ENCODE measurements around the gene PHLDA2. TPM values are rescaled to one million over a fixed set of nuclear protein-coding genes. Genes with fewer than 3 reads are reported as not detected.

The PHLDA2 gene
- total and polyA plus RNA-seq, 9 of the 15 experiments (the other 6 are each of a cell fraction or from before 2014, with no cell fraction given) = 0.43 to 42.4 (median 4.7) TPM

- TF ChIP-seq ZNF830 (CRISPR knock-in tag; IDR thresholded peaks at IDR 0.05) (no peak), RFX1 (IDR thresholded peaks at IDR 0.05) (no peak), PHTF2 (CRISPR knock-in tag; IDR thresholded peaks at IDR 0.05) (no peak), DIDO1 (tag; IDR thresholded peaks at IDR 0.05; ENCODE audit: low read depth) (no peak), ZNF324 (CRISPR knock-in tag; IDR thresholded peaks at IDR 0.05) (no peak), ZNF75A (CRISPR knock-in tag; IDR thresholded peaks at IDR 0.05) (no peak), SMARCC2 (IDR thresholded peaks at IDR 0.05; ENCODE audit: low read depth) (no peak), ZNF124 (CRISPR knock-in tag; IDR thresholded peaks at IDR 0.05) (no peak), HDGF (IDR thresholded peaks at IDR 0.05) (no peak), ETV1 (tag; conservative IDR thresholded peaks at IDR 0.05; ENCODE audit: low read depth) (peak; percentile 12; the same call in 1 of the 2 replicates), NFYB (IDR thresholded peaks at IDR 0.05; ENCODE audit: extremely low read depth, insufficient read length) (no peak), SIN3B (IDR thresholded peaks at IDR 0.05; ENCODE audit: low read depth) (no peak; the same call in 1 of the 2 replicates), BCL6 (CRISPR knock-in tag; IDR thresholded peaks at IDR 0.05) (no peak)
- TF ChIP-seq, protein P1, sequence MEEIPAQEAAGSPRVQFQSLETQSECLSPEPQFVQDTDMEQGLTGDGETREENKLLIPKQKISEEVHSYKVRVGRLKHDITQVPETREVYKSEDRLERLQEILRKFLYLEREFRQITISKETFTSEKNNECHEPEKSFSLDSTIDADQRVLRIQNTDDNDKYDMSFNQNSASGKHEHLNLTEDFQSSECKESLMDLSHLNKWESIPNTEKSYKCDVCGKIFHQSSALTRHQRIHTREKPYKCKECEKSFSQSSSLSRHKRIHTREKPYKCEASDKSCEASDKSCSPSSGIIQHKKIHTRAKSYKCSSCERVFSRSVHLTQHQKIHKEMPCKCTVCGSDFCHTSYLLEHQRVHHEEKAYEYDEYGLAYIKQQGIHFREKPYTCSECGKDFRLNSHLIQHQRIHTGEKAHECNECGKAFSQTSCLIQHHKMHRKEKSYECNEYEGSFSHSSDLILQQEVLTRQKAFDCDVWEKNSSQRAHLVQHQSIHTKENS (CRISPR knock-in tag; IDR thresholded peaks at IDR 0.05) = no peak
- TF ChIP-seq, protein P2, sequence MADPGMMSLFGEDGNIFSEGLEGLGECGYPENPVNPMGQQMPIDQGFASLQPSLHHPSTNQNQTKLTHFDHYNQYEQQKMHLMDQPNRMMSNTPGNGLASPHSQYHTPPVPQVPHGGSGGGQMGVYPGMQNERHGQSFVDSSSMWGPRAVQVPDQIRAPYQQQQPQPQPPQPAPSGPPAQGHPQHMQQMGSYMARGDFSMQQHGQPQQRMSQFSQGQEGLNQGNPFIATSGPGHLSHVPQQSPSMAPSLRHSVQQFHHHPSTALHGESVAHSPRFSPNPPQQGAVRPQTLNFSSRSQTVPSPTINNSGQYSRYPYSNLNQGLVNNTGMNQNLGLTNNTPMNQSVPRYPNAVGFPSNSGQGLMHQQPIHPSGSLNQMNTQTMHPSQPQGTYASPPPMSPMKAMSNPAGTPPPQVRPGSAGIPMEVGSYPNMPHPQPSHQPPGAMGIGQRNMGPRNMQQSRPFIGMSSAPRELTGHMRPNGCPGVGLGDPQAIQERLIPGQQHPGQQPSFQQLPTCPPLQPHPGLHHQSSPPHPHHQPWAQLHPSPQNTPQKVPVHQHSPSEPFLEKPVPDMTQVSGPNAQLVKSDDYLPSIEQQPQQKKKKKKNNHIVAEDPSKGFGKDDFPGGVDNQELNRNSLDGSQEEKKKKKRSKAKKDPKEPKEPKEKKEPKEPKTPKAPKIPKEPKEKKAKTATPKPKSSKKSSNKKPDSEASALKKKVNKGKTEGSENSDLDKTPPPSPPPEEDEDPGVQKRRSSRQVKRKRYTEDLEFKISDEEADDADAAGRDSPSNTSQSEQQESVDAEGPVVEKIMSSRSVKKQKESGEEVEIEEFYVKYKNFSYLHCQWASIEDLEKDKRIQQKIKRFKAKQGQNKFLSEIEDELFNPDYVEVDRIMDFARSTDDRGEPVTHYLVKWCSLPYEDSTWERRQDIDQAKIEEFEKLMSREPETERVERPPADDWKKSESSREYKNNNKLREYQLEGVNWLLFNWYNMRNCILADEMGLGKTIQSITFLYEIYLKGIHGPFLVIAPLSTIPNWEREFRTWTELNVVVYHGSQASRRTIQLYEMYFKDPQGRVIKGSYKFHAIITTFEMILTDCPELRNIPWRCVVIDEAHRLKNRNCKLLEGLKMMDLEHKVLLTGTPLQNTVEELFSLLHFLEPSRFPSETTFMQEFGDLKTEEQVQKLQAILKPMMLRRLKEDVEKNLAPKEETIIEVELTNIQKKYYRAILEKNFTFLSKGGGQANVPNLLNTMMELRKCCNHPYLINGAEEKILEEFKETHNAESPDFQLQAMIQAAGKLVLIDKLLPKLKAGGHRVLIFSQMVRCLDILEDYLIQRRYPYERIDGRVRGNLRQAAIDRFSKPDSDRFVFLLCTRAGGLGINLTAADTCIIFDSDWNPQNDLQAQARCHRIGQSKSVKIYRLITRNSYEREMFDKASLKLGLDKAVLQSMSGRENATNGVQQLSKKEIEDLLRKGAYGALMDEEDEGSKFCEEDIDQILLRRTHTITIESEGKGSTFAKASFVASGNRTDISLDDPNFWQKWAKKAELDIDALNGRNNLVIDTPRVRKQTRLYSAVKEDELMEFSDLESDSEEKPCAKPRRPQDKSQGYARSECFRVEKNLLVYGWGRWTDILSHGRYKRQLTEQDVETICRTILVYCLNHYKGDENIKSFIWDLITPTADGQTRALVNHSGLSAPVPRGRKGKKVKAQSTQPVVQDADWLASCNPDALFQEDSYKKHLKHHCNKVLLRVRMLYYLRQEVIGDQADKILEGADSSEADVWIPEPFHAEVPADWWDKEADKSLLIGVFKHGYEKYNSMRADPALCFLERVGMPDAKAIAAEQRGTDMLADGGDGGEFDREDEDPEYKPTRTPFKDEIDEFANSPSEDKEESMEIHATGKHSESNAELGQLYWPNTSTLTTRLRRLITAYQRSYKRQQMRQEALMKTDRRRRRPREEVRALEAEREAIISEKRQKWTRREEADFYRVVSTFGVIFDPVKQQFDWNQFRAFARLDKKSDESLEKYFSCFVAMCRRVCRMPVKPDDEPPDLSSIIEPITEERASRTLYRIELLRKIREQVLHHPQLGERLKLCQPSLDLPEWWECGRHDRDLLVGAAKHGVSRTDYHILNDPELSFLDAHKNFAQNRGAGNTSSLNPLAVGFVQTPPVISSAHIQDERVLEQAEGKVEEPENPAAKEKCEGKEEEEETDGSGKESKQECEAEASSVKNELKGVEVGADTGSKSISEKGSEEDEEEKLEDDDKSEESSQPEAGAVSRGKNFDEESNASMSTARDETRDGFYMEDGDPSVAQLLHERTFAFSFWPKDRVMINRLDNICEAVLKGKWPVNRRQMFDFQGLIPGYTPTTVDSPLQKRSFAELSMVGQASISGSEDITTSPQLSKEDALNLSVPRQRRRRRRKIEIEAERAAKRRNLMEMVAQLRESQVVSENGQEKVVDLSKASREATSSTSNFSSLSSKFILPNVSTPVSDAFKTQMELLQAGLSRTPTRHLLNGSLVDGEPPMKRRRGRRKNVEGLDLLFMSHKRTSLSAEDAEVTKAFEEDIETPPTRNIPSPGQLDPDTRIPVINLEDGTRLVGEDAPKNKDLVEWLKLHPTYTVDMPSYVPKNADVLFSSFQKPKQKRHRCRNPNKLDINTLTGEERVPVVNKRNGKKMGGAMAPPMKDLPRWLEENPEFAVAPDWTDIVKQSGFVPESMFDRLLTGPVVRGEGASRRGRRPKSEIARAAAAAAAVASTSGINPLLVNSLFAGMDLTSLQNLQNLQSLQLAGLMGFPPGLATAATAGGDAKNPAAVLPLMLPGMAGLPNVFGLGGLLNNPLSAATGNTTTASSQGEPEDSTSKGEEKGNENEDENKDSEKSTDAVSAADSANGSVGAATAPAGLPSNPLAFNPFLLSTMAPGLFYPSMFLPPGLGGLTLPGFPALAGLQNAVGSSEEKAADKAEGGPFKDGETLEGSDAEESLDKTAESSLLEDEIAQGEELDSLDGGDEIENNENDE (IDR thresholded peaks at IDR 0.05; ENCODE audit: low read depth, low read length) = no peak
- TF ChIP-seq, protein P3, sequence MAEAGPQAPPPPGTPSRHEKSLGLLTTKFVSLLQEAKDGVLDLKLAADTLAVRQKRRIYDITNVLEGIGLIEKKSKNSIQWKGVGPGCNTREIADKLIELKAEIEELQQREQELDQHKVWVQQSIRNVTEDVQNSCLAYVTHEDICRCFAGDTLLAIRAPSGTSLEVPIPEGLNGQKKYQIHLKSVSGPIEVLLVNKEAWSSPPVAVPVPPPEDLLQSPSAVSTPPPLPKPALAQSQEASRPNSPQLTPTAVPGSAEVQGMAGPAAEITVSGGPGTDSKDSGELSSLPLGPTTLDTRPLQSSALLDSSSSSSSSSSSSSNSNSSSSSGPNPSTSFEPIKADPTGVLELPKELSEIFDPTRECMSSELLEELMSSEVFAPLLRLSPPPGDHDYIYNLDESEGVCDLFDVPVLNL (CRISPR knock-in tag; IDR thresholded peaks at IDR 0.05; ENCODE audit: low read depth) = no peak
These were observed 36.8 kb downstream of the PHLDA2 start (continued) for GRCh38 chr11:2892215-2892966.

Data from K562 (cell line).